GM20431 (cell line): ENCODE data around the gene APOBEC3H.

Experiments
- in situ Hi-C: fragments of 300-500 bp; cut with MseI, MboI; formaldehyde crosslinking; loops from one replicate; pipeline ENCODE4 v1.15.0; 2020; ENCODE audit warnings: low sequenced_read_pairs; ENCODE audit not compliant: unreplicated experiment

APOBEC3H gene

DNA sequence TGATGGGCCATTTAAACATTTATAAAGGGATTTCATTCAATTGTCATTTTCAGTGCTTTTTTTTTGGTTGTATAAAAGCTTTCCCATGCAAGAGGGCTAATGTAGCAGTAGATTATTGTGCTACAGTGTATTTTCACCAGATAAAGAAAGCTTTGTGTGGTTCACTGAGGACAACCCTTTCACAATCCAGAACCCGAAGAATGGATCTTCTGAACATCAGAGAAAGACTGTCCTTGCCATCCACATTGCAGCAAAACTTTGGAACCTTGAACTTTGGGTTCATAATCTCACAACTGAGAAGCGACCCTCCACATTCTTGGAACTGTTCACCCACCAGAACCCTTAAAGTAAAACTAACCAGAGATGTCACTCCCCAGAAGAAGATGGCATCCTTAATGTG, 9.3 kb downstream of the APOBEC3H start:
- in situ Hi-C loops: no loop called here

DNA sequence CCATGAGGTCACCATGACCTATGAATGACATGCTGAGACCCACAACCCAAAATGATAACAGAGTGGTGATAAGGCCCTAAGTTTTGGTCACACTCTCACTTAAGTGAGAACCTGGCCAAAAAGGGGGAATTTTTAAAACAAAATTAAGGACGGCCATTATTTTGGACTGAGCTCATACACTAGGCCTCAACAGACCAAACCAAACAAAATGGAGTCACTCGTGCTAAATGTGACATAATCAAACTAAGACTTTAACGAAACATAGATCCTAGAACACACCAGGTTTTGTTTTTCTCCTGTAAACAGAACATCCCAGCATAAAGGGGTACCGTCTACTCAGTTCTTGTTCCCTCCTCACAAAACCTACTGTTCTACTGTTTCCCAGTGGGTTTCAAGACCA, 11.4 kb downstream of the APOBEC3H start:
- in situ Hi-C loops: no loop called here

DNA sequence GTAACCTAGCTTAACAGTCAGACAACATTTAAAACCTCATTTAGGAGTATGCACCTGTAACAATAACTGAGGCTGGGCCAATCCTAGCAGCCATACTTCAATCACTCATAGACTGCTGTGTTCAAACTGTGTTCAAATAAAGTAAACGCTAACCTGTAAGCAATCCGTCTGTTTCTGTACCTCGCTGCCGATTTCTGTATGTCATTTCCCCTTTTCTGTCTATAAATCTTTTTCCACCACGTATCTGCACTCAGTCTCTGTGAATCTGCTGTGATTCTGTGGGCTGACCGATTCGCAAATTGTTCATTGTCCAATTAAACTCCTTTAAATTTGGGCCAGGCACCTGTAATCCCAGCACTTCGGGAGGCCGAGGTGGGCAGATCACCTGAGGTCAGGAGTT, 12.3 kb downstream of the APOBEC3H start:
- in situ Hi-C loops: no loop called here

DNA sequence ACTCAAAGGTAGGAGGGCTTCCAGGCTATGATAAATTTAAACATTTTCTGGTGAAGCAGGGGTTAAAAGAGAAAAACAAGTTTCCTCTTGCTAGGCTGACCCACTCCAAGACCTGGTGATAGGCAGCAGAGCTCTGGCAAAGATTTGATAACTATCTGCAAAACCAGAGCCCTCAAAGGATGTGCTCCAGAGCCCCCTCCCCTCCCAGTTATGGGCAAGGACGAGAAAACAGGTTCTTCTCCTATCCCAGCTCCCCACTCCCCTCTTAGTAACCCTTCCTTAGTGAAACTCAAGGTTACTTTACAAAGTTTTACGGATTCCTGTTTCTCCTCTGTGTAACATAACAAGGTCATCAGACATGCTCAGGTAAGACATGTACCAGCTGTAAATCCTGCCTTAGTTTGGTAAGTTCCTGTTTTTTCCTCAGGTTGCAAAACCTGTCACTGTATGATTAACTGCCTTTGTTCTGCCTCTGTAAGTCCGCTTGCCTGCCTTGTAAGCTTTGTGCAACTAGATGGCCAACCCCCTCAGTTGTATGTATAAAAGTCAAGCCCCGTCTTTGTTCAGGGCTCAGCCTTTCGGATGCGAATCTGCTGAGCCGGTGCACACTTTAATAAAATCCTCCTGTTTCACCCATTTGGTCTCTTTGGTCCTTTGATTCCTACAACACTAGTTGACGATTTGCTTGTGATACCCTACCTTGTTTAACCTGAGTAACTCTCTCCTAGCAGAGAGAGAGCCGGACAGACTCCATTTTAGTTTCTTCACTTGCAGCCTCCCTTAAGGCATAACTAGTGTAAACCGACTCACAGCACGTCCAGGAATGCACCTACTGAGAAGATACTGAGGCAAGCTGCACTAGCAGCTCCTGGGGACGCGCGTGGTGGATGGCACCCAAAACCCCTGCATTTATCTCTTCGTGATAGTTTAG, 13.9 kb downstream of the APOBEC3H start:
- in situ Hi-C loops: no loop called here

DNA sequence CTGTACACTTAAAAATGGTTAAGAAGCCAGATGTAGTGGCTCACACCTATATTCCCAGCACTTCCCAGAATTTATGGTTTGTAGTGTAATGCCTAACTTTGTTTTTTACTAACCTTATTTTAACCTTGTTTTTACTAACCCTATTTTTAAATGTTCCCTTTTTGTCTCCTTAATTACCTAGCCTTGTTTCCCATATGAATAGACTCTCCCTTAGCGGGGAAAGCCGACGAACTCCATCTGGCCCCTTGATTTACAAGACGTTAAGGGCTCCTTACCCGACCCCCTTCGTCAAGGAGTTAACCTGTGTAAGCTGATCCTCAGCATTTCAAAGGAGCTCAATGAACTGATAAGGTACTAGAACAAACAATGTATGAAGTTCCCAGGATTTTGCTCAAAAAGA, 17.1 kb downstream of the APOBEC3H start:
- in situ Hi-C loops: no loop called here

DNA sequence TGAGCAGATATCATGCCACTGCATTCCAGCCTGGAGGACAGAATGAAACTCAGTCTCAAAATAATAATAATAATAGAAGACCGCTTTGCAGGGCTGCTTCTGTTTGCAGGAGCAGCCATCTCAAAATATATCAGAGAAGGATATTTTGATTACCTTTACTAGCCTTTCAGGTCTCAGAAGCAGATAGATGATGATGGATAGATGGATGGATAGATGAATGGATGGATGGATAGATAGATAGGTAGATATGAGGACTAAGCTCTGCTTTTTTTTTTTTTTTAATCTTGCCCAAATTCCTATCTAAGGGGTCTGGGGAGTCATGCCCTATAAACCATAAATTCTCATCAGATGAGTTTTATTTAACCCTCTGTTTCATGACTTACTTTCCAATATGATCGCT, 18.5 kb downstream of the APOBEC3H start:
- in situ Hi-C loops: no loop called here

DNA sequence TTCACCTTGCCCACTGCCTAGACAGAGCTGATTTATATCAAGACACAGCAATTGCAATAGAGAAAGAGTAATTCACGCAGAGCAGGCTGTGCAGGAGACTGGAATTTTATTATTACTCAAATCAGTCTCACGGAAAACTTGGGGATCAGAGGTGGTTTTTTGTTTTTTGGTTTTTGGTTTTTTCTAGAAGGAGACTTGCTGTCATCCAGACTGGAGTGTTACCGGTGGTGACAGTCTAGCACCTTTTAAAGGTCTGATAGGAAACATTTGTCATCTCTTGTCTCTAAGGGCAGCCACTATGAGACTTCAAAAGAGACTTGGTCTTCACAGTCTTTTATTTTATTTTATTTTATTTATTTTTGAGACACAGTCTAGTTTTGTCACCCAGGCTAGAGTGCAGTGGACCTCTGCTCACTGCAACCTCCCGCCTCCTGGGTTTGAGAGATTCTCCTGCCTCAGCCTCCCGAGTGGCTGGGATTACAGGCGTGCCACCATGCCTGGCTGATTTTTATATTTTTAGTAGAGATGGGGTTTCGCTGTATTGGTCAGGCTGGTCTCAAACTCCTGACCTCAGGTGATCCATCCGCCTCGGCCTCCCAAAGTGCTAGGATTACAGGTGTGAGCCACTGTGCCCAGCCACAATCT, 19.1 kb downstream of the APOBEC3H start:
- in situ Hi-C loops: no loop called here

DNA sequence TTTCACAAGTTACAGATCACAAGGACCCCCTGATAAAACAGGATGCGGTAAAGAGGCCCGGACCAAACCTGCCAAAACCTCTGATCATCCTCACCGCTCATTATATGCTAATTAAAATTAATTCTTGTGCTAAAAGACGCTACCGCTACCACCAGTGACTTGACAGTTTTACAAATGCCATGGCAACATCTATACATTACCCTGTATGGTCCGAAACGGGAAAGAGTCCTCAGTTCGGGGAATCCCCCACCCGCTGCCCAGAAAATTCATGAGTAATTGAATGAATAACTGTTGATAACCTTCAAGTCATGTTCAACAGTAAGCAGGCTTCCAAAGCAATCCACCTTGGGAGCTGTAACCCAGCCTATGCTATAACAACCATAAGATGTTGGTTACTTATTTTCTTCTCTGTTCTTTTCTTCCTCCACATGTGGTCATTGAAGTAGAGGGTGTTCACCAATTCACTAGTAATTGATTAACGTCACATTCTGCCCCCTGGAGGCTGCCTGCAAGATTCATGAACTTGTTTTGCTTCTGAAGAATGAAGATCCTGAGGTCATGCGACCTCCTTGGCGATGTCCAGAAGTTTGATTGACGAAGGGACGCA, 20.6 kb downstream of the APOBEC3H start:
- in situ Hi-C loops: no loop called here

DNA sequence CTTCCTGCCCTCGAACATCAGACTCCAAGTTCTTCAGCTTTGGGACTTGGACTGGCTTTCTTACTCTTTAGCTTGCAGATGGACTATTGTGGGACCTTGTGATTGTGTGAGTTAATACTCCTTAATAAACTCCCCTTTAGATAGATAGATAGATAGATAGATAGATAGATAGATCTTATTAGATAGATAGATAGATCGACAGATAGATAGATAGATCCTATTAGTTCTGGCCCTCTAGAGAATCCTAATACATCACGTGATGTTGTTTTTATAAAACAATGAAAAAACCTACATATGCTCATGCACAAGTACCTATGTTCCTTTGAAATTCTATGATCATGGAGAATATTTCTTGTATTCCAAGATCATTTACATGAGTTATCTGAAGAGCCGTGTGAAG, 23.9 kb downstream of the APOBEC3H start:
- in situ Hi-C loops: loop anchor here (5.0 kb wide), 1 partner anchor 114 kb away; no protein-coding TSS in a partner anchor

DNA sequence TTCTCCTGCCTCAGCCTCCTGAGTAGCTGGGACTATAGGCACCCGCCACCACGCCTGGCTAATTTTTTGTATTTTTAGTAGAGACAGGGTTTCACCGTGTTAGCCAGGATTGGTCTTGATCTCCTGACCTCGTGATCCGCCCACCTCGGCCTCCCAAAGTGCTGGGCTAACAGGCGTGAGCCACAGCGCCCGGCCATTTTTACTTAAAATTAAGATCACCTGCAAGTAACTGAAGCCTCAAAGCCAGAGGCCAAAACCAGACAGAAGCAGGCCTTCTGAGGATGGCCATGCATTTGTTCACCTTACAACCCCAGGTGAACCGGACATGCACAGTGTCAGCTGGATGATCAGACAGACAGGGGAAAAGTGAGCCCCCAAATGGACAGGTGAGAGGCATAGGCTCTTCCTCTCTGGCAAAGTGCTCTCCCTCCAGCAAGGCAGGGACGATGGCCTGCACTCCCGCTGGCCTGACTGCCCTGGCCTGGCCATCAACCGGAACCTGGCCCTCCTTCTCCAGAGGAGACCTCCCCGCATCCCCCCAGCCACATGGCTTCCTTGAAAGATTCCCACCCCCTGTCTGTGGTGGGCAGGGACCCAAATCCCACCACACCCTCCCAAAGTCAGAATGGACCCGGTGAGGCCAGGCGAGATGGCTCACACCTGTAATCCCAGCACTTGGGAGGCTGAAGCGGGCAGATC, 25.9 kb downstream of the APOBEC3H start:
- in situ Hi-C loops: loop anchor here (5.0 kb wide), 1 partner anchor 116 kb away; no protein-coding TSS in a partner anchor

DNA sequence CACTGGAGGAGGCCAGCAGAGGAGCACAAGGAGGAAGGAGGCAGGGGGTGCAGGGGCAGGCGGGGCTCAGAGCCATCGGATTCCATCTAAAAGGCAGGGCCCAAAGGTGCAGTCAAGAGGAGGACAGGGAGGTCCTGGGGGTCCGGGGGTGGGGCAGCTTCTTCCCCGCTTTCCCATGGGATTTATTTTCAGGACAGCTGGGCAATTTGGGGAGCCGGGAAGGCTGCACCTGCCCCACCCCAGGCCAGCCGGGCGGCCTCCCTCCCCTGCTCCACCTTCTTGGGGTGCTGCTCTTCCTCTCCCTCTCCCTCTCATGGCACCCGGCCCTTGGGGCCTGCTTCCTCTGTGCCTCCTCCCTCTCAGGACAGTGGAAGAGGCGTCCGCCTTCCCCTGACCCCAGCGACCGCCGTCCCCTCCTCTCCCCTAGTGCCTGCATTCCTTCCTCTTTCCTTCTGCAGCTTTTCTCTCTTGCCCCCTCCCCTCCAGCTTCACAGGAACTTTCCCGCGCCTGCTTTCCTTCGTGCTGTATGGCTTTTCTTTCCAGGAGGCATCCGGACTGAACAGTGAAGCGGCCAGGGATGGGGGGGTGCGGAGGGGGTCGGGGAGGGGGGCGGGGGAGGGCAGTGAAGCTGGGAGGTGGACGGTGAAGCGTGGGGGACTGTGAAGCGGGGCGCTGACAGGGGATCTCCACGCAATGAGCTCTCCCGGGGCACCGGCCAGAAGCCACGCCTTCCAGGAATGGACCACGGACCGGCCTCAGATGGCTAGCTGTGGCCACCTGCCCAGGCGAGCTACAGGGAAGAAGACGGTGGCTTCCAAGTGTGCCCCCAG, 26.9 kb downstream of the APOBEC3H start:
- in situ Hi-C loops: loop anchor here (5.0 kb wide), 1 partner anchor 117 kb away; no protein-coding TSS in a partner anchor

DNA sequence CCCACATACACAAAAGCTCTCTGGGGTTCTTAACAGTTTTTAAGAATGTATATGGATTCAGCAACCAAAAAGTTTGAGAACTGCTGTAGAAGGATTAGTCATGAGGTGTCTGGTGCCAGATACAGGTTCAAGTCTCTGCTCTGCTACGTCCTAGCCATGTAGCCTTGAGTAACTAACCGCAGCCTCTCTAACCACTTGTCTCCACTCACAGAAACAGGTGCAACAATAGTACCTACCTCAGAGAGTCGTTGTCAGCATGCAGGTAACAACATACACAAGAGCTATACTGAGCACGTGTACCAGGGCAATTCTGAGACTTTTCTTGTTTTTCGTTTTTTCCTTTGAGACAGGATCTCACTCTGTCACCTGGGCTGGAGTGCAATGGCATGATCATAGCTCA, 28.6 kb downstream of the APOBEC3H start:
- in situ Hi-C loops: no loop called here

DNA sequence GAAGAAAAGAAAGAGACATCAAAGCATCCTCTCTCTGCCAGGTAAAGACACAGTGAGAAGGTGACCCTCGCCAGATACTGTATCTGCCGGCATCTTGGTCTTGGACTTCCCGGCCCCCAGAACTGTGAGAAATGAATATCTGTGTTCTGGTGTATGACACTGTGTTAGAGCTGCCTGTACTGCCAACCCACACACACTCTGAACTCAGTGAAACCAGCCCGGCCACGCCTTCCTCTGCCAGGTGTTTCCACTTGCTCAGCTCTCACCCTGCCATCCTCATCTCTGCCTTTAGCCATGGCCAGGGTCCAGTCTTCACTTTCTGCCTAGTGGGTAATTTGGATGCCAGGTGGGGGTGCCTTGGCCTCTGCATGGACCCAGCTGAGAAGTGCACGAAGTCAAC, 31.5 kb downstream of the APOBEC3H start:
- in situ Hi-C loops: no loop called here

DNA sequence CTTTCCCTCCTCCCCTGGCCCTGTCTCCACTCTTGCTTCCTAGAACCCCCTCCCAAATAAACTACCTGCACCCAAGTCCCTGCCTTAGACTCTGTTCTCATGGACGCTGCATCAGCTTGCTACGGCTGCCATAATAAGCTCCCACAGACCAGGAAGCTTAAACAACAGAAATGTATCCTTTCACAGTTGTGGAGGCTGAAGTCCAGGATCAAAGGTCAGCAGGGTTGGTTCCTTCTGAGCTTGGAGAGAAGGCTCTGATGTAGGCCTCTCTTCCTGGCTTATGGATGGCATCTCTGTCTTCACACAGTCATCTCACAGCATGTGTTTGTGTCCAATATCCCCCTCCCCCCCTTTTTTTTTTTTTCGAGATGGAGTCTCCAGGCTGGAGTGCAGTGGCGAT, 32.0 kb downstream of the APOBEC3H start:
- in situ Hi-C loops: no loop called here

DNA sequence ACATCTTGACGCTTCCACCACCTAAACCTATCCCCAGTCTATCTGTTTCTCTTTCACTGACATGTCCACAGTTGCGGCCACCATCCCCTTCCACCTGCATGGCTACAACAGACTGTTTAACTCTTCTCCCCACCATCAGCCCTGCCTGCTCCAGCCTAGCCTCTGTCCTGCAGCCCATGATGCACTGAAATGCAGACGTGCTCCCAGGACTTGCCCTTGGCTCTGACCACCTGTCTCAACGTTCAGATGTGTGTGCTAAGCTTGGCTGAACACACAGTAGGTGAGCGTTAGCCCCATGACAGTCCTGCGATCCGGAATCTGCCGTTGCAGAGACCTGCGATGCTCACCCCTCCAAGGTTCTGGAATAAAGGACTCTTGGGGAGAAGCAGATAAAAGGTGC, 32.7 kb downstream of the APOBEC3H start:
- in situ Hi-C loops: no loop called here

DNA sequence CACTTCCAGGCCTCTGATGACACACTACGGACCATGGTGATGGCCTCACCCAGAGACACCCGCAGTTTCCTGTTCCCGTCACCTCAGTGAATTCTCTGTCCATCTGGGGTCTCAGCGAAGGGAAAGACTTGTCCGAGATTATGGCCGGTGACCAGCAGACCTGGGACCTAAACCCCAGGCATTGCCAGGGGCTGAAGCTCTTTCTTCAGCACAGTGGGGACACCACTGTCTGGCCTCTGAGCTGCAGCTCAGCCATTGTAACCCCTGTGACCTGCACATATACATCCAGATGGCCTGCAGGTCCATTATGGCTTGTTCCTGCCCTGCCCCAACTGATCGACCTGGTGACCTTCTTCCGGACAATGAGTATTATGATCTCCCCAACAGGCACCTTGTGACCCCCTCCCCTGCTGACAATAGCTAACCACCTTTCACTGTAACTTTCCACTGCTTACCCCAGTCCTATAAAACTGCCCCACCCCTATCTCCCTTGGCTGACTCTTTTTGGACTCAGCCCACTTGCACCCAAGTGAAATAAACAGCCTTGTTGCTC, 33.2 kb downstream of the APOBEC3H start:
- in situ Hi-C loops: no loop called here

DNA sequence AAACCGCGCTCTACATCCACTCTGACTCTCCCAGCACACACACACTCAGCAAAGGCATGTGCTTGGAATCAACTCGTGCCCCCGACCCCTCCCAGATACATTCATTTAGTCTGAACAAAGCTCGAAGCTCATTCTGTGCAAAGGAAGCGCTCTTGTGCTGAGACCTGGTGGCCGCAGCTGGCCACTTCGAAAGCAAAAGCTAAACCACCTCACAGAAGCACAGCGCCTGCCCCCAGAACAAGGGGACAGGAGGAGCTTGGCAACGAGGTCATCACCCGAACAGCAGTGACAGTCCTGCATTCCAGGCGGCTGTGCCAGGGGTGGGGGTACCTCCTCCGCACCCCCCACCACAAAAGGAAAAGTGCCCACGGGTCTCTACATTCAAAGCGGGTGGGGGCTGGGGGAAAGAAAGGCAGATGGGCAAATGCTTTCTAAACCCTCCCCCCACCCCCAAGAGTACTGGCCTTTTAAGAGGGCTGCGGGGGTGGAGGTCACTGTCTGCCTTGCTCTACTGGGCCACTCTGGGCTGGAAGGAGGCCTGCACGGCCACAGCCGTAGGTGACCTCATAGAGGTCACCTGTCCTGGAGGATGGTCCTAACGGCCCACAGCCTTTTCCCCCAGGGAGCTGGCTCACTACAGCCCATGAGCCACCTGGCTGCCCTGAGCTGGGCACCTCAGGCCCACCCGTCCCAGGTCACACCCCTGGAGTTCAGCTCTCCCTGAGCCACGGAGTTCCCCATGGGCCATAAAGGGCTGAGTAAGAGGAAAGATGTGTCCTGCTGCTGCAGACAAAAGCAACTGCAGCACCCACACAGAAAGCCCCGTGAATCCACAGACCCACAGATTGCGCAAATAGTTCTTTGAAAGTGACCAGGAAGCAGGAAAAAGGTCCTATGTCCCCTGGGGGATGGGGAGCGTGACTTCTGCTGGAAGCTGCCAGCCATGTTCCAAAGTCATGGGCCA, 34.1 kb downstream of the APOBEC3H start:
- in situ Hi-C loops: no loop called here

DNA sequence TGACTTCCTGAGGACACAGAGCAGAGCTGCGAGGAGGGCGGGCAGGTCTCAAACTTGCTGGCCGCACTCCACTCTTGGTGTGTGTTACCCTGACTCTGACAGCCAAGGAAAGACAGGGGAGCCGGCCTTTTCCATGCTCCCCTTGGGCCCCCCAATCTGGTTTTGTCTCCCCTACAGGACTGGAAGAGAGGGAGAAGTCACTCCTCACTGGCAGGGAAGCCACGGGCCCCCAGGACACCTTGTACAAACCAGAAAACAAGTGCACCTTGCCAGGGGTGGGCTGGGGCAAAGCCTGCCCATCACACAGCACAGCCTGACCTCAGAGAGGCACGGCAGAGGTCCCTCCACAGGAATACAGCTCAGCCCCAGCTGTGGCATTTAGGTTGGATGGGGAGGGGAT, 35.2 kb downstream of the APOBEC3H start:
- in situ Hi-C loops: no loop called here
